ENCODE data around the gene S100Z.

DNA sequence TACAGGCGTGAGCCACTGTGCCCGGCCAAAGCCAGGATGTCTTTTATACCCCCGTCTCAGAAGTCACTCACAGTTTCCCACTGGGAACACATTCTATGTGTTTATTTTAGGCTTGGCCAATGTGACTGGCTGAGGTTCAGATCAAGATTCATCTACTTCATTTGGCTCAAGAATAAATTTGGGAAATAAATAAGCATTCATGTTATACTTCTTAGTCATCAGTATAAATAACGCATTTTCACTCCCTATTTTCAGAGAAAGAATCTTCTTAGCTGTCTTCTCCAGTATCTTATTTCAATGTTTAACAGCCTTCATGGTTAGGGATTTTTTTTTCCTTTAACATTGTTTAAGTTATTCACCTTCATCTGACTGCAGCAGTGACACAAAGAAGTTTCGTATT, 11.8 kb downstream of the S100Z start:
- TF ChIP-seq, protein P1, sequence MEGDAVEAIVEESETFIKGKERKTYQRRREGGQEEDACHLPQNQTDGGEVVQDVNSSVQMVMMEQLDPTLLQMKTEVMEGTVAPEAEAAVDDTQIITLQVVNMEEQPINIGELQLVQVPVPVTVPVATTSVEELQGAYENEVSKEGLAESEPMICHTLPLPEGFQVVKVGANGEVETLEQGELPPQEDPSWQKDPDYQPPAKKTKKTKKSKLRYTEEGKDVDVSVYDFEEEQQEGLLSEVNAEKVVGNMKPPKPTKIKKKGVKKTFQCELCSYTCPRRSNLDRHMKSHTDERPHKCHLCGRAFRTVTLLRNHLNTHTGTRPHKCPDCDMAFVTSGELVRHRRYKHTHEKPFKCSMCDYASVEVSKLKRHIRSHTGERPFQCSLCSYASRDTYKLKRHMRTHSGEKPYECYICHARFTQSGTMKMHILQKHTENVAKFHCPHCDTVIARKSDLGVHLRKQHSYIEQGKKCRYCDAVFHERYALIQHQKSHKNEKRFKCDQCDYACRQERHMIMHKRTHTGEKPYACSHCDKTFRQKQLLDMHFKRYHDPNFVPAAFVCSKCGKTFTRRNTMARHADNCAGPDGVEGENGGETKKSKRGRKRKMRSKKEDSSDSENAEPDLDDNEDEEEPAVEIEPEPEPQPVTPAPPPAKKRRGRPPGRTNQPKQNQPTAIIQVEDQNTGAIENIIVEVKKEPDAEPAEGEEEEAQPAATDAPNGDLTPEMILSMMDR (IDR thresholded peaks at IDR 0.05), result no peak
- no peak for TF ChIP-seq POLR2A (IDR thresholded peaks at IDR 0.05)
